A673 (cell line): ENCODE data around the gene KMT5C. TPM values are rescaled to one million over a fixed set of nuclear protein-coding genes. Genes with fewer than 3 reads are reported as not detected.

ENCODE experiments used
- BruUV-seq: library from RNA; stranded (reverse); fragments of 400-500 nt; replicated peaks from 2 replicates; lab custom pipeline; 2021; lab: Mats Ljungman, UMichigan
- CTCF ChIA-PET: fragments of 300-600 bp; sonication (Branson Sonifier 250); formaldehyde crosslinking; loops from one replicate; lab custom pipeline; 2022; ENCODE audit warnings: antibody characterized with exemption; lab: Charles Lee
- POLR2A ChIA-PET: fragments of 300-600 bp; sonication (Branson Sonifier 250); formaldehyde crosslinking; loops from one replicate; lab custom pipeline; 2022; ENCODE audit warnings: antibody characterized with exemption; ENCODE audit not compliant: low non-redundant PET; lab: Charles Lee
- DNase-seq: peaks from one replicate; pipeline ENCODE4 v3.0.0-alpha.2; 2015; ENCODE audit warnings: low spot score
- H3K27ac ChIP-seq: fragments of 200-600 bp; sonication (generic); 2 replicates; pipeline ENCODE4 v1.5.1; 2016; ENCODE audit warnings: mixed run types, low read depth, mild to moderate bottlenecking, mixed read lengths, antibody characterized with exemption, low read length; ENCODE audit not compliant: poor library complexity, severe bottlenecking
- H3K27me3 ChIP-seq: fragments of 200-600 bp; sonication (generic); replicated peaks from 2 replicates; pipeline ENCODE4 v1.6.1; 2017; ENCODE audit warnings: mixed run types, low read depth, mild to moderate bottlenecking, mixed read lengths, antibody characterized with exemption, low read length; ENCODE audit not compliant: insufficient read depth, poor library complexity
- H3K36me3 ChIP-seq: fragments of 200-600 bp; sonication (generic); 2 replicates; pipeline ENCODE4 v1.6.1; 2016; ENCODE audit warnings: mixed run types, mild to moderate bottlenecking, mixed read lengths, antibody characterized with exemption, low read length; ENCODE audit not compliant: insufficient read depth, poor library complexity, severe bottlenecking
- H3K4me1 ChIP-seq: fragments of 200-600 bp; sonication (generic); 2 replicates; pipeline ENCODE4 v1.6.1; 2017; ENCODE audit warnings: mixed run types, mild to moderate bottlenecking, mixed read lengths, antibody characterized with exemption, low read length; ENCODE audit not compliant: insufficient read depth, poor library complexity, severe bottlenecking
- H3K4me3 ChIP-seq: fragments of 200-600 bp; sonication (generic); 2 replicates; pipeline ENCODE4 v1.5.1; 2016; ENCODE audit warnings: low read depth, mixed run types, mild to moderate bottlenecking, mixed read lengths, low read length; ENCODE audit not compliant: poor library complexity, severe bottlenecking
- H3K9me3 ChIP-seq: fragments of 200-600 bp; sonication (generic); 2 replicates; pipeline ENCODE4 v1.6.1; 2016; ENCODE audit warnings: mixed run types, low read depth, mild to moderate bottlenecking, mixed read lengths, antibody characterized with exemption, low read length; ENCODE audit not compliant: poor library complexity, severe bottlenecking
- CTCF ChIP-seq: fragments of 300-800, 200-600 bp; sonication (generic); conservative IDR thresholded peaks from 2 replicates; pipeline ENCODE4 v1.5.1; 2017; ENCODE audit warnings: low read depth, mild to moderate bottlenecking, antibody characterized with exemption, low read length, moderate library complexity, mixed read lengths
- EZH2 ChIP-seq: fragments of 200-600 bp; sonication (generic); IDR thresholded peaks from 2 replicates; pipeline ENCODE4 v1.6.1; 2017; ENCODE audit warnings: borderline replicate concordance, low read depth, mild to moderate bottlenecking, mixed read lengths, antibody characterized with exemption, low read length; ENCODE audit not compliant: poor library complexity, severe bottlenecking
- intact Hi-C: fragments of 100-400 bp; cut with micrococcal nuclease; formaldehyde crosslinking; loops from one replicate; pipeline ENCODE4 v1.10.0; 2022; ENCODE audit not compliant: unreplicated experiment
- total RNA-seq: library from RNA; stranded (reverse); gene quantifications from 2 replicates; pipeline ENCODE4 v1.2.3, GENCODE V29; 2021

Gene KMT5C
- total RNA-seq, 1 experiment from 2014 or later = 19.7 TPM

DNA sequence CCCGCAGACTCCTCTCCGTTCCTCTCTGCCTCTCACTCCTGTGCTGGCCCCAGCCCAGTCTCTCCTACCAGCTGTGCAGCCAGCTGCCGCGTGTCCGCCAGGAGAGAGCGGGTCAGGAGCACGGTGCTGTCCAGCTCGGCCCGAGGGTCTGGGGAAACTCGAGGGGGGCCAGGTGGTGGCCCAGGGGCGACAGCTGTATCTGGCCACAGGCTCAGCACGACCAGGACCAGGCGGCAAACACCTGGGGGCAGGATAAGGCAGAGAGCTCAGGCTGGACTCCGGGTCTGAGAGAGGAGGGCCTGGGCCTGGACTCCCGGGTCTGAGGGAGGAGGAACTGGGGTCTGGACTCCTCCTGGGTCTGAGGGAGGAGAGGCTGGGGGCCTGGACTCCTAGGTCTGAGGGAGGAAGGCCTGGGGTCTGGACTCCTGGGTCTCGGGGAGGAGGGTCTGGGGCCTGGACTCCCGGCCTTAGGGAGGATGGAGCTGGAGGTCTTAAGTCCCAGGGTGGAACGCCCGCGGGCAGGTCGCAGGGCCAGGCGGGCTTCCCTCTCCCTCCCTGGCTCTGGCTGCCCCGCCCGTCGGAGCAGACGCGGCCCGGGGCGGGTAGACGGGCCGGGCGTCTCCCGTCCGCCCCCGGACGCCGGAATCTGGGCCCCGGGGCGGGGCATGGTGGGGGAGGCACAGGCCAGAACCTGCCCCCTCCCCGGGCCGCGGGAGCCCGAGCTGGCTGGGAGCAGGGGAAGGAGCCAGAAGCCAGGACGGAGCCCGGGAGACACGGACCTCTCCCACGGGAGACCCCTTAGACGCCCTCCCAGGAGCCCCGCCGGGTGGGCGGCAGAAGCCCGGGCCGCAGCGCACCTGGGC lies 29.3 kb downstream of the KMT5C start:
- intact Hi-C loops = no loop called here
- H3K9me3 ChIP-seq = no peaks in the 10 kb centered on the region
- H3K36me3 ChIP-seq = no peaks in the 10 kb centered on the region
- no TSS peak for BruUV-seq
- H3K27me3 ChIP-seq = peaks cover 15% of the 10 kb centered on the region
- TF ChIP-seq EZH2 = no peak
- TF ChIP-seq CTCF = no peak
- CTCF ChIA-PET = interaction anchor here (0.6 to 0.7 kb wide), 2 partner anchors 164 to 209 kb away, joined by 4 to 10 read pairs; no protein-coding TSS in a partner anchor
- peak overlapping the region; percentile 27 for H3K4me3 ChIP-seq
- POLR2A ChIA-PET = no interaction called here
- H3K27ac ChIP-seq = no peak overlapping the region
- DNase-seq = no peak
- H3K4me1 ChIP-seq = no peaks in the 10 kb centered on the region

GRCh38 chr19:55369653-55370304 lies 30.1 kb downstream of the KMT5C start:
- Histone ChIP-seq H3K4me3 (peak overlapping the region; percentile 45), H3K27ac (no peak overlapping the region), H3K9me3 (no peaks in the 10 kb centered on the region), H3K36me3 (no peaks in the 10 kb centered on the region), H3K27me3 (peaks cover 15% of the 10 kb centered on the region), H3K4me1 (no peaks in the 10 kb centered on the region)
- ChIA-PET POLR2A (no interaction called here), CTCF (interaction anchor here (0.6 kb wide), 1 partner anchor 165 kb away, joined by 10 read pairs; no protein-coding TSS in a partner anchor)
- no peak for TF ChIP-seq CTCF
- no peak for TF ChIP-seq EZH2
- intact Hi-C loops = no loop called here
- DNase-seq = peak; percentile 77
- no TSS peak for BruUV-seq

DNA sequence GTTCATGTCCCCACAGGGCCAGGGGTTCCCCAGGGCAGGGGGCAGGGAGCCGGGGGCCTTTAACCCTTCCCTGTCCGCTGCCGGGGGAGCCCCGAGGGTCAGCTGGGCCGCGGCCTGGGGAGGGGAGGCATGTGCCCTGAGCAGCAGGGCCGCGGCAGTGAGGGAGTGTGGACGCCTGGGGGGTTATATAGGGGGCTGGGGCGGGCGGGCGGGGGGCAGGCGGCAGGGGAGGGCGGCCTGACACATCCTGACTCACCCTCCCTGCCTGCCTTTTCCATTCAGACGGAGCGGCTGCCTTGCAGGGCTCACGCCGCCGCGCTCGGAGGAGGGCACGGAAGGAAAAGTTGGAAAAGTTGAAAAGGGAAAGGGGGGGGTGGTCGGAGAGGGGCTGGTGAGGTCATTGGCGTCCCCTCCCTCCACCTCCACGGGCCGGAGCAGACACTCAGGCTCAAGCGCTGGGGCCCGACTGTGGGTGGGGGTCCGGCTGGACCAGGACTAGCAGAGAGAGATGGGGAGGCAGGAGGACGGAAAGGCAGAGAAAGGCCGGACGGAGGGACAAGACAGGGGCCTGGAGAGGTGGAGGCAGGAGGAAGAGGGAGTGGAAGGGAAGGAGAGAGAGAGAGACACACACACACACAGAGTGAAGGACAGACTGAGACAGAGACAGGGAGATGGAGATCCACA lies 30.8 kb downstream of the KMT5C start, which contains the start of gene IL11:
Gene IL11, minus strand, starts transcription at position 159 of the 684 bp plus-strand sequence. Its CDS starts 153 bp downstream, at position 6.
- Histone ChIP-seq H3K9me3 (no peaks in the 10 kb centered on the region), H3K27ac (no peak within 1 kb of the TSS), H3K4me1 (no peaks in the 10 kb centered on the region), H3K4me3 (peak within 1 kb of the TSS; percentile 45), H3K36me3 (no peaks in the 10 kb centered on the region), H3K27me3 (peaks cover 15% of the 10 kb centered on the region)
- intact Hi-C loops = no loop called here
- POLR2A ChIA-PET = no interaction called here
- TF ChIP-seq EZH2 (no peak), CTCF (no peak)
- no peak for DNase-seq
- no TSS peak for BruUV-seq
- CTCF ChIA-PET = no interaction called here
